GM12801 (cell line): Measurements from ENCODE around the gene GAS2L1.

ENCODE experiments used
- CTCF ChIP-seq: IDR thresholded peaks from one replicate; pipeline ENCODE4 v1.5.1; 2011; ENCODE audit warnings: control low read depth; ENCODE audit not compliant: insufficient read length; ENCODE audit errors: extremely low read depth

Gene GAS2L1

DNA sequence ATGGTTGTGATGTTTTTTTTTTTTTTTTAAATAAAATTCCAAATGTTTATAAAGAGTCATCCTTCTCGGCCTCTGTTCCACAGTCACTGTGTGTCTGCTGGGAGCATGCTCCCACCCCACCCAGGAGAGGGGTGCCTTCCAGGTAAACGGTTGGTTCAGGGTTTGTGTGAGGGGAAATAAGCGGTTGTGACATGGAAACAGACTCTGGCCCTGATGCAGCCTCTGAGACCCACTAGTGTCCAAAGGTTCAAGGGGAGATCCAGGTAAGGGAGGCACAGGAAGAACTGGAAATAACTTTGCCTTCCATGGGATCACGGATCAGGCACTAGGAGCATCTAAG lies 6.0 kb upstream of the GAS2L1 start:
- no peak for TF ChIP-seq CTCF

- TF ChIP-seq CTCF: no peak
Observed at GRCh38 chr22:29300807-29301601, 5.4 kb upstream of the GAS2L1 start.

DNA sequence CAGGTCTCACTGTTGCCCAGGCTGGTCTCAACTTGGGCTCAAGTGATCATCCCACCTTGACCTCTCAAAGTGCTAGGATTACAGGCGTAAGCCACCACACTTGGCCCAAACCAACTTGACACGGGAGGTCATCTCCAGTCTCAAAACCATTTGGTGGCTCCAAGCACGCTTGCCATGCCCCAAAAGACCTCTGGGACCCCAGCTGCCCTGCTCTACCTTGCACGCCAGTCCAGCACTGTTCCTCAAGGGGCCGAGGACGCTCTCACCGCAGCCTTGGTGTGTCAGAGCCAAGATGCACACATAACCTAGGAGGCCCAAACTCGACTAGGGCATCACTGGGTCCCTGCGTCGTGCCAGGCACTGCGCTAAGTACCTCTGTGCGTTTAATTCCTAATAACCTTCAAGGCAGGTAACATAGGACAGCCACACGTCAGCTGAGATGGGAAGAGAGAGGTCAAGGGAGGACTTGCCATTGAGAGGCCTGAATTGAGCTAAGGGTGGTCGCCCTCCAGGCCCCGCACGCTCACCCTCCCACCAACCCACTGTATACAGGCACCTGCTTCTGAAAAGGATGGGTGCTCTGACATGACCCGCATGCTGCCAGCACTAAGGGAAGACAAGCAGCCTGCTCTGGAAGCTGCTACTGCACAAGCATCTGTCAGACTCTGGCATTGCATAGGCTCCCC lies 4.6 kb upstream of the GAS2L1 start:
- no peak for TF ChIP-seq CTCF

DNA sequence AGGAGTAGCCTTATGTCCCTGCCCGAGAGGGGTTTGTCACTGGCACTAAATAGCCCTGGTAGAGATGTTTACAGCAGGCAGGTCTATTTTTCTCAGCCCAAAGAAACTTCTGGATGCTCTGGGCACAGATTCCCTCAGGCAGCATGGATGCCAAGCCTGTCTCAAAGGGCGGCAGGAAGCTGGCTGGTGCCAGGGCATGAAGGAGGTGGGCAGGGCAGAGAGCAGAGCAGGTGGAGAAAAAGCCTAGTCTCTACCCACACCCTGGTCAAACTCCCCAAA lies 4.1 kb upstream of the GAS2L1 start:
- no peak for TF ChIP-seq CTCF

GRCh38 chr22:29302681-29303465 lies 3.6 kb upstream of the GAS2L1 start:
- no peak for TF ChIP-seq CTCF

- no peak for TF ChIP-seq CTCF
Observed at GRCh38 chr22:29305836-29306174, 645 bp upstream of the GAS2L1 start.

DNA sequence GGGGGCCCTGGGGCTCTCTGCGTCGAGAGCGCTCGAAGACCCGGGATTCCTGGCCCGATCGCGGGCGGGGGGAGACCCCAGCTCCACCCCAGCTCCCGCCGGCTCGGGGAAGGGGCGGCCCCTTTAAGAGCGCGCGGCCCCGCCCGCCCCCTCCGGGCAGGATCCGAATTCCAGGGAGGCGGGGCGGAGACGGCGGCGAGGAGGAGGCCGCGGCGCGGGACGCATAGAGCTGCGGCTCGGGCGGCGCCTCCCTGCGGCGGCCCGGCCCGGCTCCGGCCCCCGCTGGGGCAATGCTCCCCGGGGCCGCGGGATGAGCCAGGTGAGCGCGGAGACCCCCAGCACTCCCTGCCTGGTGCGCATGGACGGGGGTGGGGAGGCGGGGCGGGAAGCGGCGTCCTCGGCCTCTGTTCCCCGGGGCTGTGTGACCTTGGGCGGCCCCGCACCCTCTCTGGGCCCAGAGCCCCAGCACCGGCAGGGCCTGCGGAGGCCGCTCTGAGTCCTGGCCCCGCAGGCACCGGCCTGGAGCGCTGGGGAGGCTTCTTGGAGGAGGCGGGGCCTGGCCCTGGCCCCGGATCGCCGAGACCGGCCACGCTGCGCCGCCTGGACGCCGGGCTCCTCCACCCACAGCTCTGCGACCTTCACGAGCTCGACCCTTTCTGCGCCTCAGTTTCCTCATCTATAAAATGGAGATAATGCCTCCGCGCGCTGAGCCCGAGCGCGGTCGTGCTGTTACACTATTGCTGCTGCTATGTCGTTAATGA lies 565 bp downstream of the GAS2L1 start:
- TF ChIP-seq CTCF: no peak
